IMR-90 (cell line): ENCODE data around the gene INTS6L. TPM values are rescaled to one million over a fixed set of nuclear protein-coding genes. Genes with fewer than 3 reads are reported as not detected.

ENCODE experiments used
- ATAC-seq: fragments of 200-7000 bp; cut with Tn5 transposase; 2 replicates; pipeline ENCODE4 v1.9.1; 2020; ENCODE audit warnings: low read depth, mild to moderate bottlenecking, moderate library complexity
- BruUV-seq: library from RNA; stranded (reverse); fragments of 400-500 nt; replicated peaks from 2 replicates; lab custom pipeline; 2021; lab: Mats Ljungman, UMichigan
- CTCF ChIA-PET: fragments of 300-600 bp; formaldehyde crosslinking; extraction: SDS; loops from one replicate; lab custom pipeline; 2021; ENCODE audit warnings: antibody characterized with exemption; lab: Yijun Ruan, JAX
- POLR2A ChIA-PET: fragments of 300-600 bp; sonication (Branson Sonifier 250); formaldehyde crosslinking; loops from one replicate; lab custom pipeline; 2022; ENCODE audit warnings: antibody characterized with exemption; ENCODE audit not compliant: unreplicated experiment; lab: Charles Lee
- DNase-seq: peaks from one replicate; pipeline ENCODE4 v3.0.0; 2013
- H2AFZ ChIP-seq: replicated peaks from 2 replicates; pipeline ENCODE3; 2013; ENCODE audit warnings: low read length, mild to moderate bottlenecking; ENCODE audit not compliant: poor library complexity
- H2AK5ac ChIP-seq: 2 replicates; pipeline ENCODE4 v1.6.1; 2013; ENCODE audit warnings: low read depth, low read length, inconsistent platforms
- H2AK9ac ChIP-seq: replicated peaks from 2 replicates; pipeline ENCODE3; 2013; ENCODE audit warnings: mild to moderate bottlenecking, low read depth, low read length, moderate library complexity; ENCODE audit not compliant: poor library complexity
- H2BK120ac ChIP-seq: 2 replicates; pipeline ENCODE4 v1.6.1; 2013; ENCODE audit warnings: low read depth, low read length, inconsistent platforms
- H2BK15ac ChIP-seq: 3 replicates; pipeline ENCODE4 v1.6.1; 2013; ENCODE audit warnings: low read depth, low read length, inconsistent platforms
- H2BK20ac ChIP-seq: 2 replicates; pipeline ENCODE4 v1.6.1; 2013; ENCODE audit warnings: low read depth, mild to moderate bottlenecking, inconsistent platforms, low read length, moderate library complexity
- H2BK5ac ChIP-seq: 2 replicates; pipeline ENCODE4 v1.6.1; 2013; ENCODE audit warnings: mild to moderate bottlenecking, low read depth, low read length, inconsistent platforms; ENCODE audit not compliant: poor library complexity, severe bottlenecking
- H3K14ac ChIP-seq: replicated peaks from 2 replicates; pipeline ENCODE4 v1.6.1; 2013; ENCODE audit warnings: low read depth, low read length, inconsistent platforms
- H3K18ac ChIP-seq: 2 replicates; pipeline ENCODE4 v1.6.1; 2013; ENCODE audit warnings: low read depth, low read length, control low read depth
- H3K23ac ChIP-seq: 2 replicates; pipeline ENCODE4 v1.6.1; 2013; ENCODE audit warnings: low read depth, low read length, inconsistent platforms
- H3K27ac ChIP-seq: 2 replicates; pipeline ENCODE4 v1.5.1; 2013; ENCODE audit warnings: mild to moderate bottlenecking, control low read depth, low read length; ENCODE audit not compliant: insufficient read depth
- H3K27me3 ChIP-seq: 2 replicates; pipeline ENCODE4 v1.6.1; 2013; ENCODE audit warnings: low read length; ENCODE audit not compliant: control insufficient read depth, insufficient read depth
- H3K36me3 ChIP-seq: 2 replicates; pipeline ENCODE4 v1.6.1; 2013; ENCODE audit warnings: low read length, mixed read lengths; ENCODE audit not compliant: control insufficient read depth, insufficient read depth
- H3K4ac ChIP-seq: 2 replicates; pipeline ENCODE4 v1.6.1; 2013; ENCODE audit warnings: low read depth, low read length, inconsistent platforms
- H3K4me1 ChIP-seq: 2 replicates; pipeline ENCODE4 v1.6.1; 2013; ENCODE audit warnings: low read length, mixed read lengths; ENCODE audit not compliant: control insufficient read depth, insufficient read depth
- H3K4me2 ChIP-seq: 2 replicates; pipeline ENCODE4 v1.6.1; 2013; ENCODE audit warnings: low read depth, mild to moderate bottlenecking, control low read depth, low read length, moderate library complexity
- H3K4me3 ChIP-seq: 2 replicates; pipeline ENCODE4 v1.5.1; 2013; ENCODE audit warnings: low read depth, mild to moderate bottlenecking, control low read depth, low read length, moderate library complexity; ENCODE audit not compliant: insufficient read depth
- H3K56ac ChIP-seq: 2 replicates; pipeline ENCODE4 v1.6.1; 2013; ENCODE audit warnings: low read length, inconsistent platforms; ENCODE audit not compliant: insufficient read depth; ENCODE audit errors: extremely low read depth
- H3K79me1 ChIP-seq, 2 experiments: 2 replicates each; pipeline ENCODE4 v1.6.1; 2013; ENCODE audit warnings: low read length in 2 of 2, inconsistent platforms in 1 of 2, low read depth in 1 of 2
- H3K9ac ChIP-seq: 2 replicates; pipeline ENCODE4 v1.6.1; 2013; ENCODE audit warnings: low read depth, low read length, control low read depth
- H3K9me1 ChIP-seq: 2 replicates; pipeline ENCODE4 v1.6.1; 2013; ENCODE audit warnings: low read length, inconsistent platforms; ENCODE audit not compliant: insufficient read depth
- H3K9me3 ChIP-seq: 2 replicates; pipeline ENCODE4 v1.6.1; 2013; ENCODE audit warnings: low read length; ENCODE audit not compliant: control insufficient read depth, insufficient read depth
- H4K20me1 ChIP-seq: 2 replicates; pipeline ENCODE4 v1.6.1; 2013; ENCODE audit warnings: low read length, inconsistent platforms; ENCODE audit not compliant: insufficient read depth
- H4K5ac ChIP-seq: 2 replicates; pipeline ENCODE4 v1.6.1; 2013; ENCODE audit warnings: mild to moderate bottlenecking, low read depth, low read length, control low read depth
- H4K8ac ChIP-seq, 2 experiments: 2 replicates each; pipeline ENCODE4 v1.6.1; 2013; ENCODE audit warnings: low read depth in 2 of 2, low read length in 2 of 2, control low read depth in 1 of 2, inconsistent platforms in 1 of 2
- H4K91ac ChIP-seq: 2 replicates; pipeline ENCODE4 v1.6.1; 2013; ENCODE audit warnings: low read depth, low read length, inconsistent platforms; ENCODE audit not compliant: insufficient read depth
- ELK1 ChIP-seq: fragments of 150-350 bp; IDR thresholded peaks from 2 replicates; pipeline ENCODE4 v1.6.1; 2016; ENCODE audit warnings: low read depth, mild to moderate bottlenecking, low read length, moderate library complexity, borderline replicate concordance
- MAZ ChIP-seq: IDR thresholded peaks from 2 replicates; pipeline ENCODE4 v1.6.1; 2012; ENCODE audit warnings: low read depth, mild to moderate bottlenecking, low read length, improper control_type of control experiment, moderate library complexity, borderline replicate concordance
- MXI1 ChIP-seq: IDR thresholded peaks from 2 replicates; pipeline ENCODE4 v1.6.1; 2012; ENCODE audit warnings: low read depth, mild to moderate bottlenecking, low read length, moderate library complexity, borderline replicate concordance
- POLR2A ChIP-seq: IDR thresholded peaks from 2 replicates; pipeline ENCODE4 v1.6.1; 2012; ENCODE audit warnings: mild to moderate bottlenecking, low read depth, low read length
- WGBS, 2 experiments: methylation state at CpG; one replicate each; pipeline versions ENCODE4 v1.1.5 to v1.1.7; 2013; ENCODE audit warnings: missing lambda C conversion rate in 2 of 2; ENCODE audit not compliant: insufficient read length in 1 of 2; ENCODE audit errors: extremely low coverage in 2 of 2; 5-methylcytosine and 5-hydroxymethylcytosine counted together
- dilution Hi-C: fragments of 300-500 bp; cut with HindIII; formaldehyde crosslinking; loops from one replicate; pipeline ENCODE4 v1.14.3; 2018; ENCODE audit warnings: low sequenced_read_pairs; ENCODE audit not compliant: unreplicated experiment
- in situ Hi-C: fragments of 300-500 bp; cut with MboI; formaldehyde crosslinking; loops from 3 replicates; pipeline ENCODE4 v1.14.3; 2019; ENCODE audit warnings: low sequenced_read_pairs, inconsistent platforms, mixed read lengths
- intact Hi-C: fragments of 100-400 bp; cut with micrococcal nuclease; formaldehyde crosslinking; loops from 2 replicates; pipeline ENCODE4 v1.10.0; 2022
- polyA plus RNA-seq, 3 experiments: library from polyadenylated mRNA; depleted of rRNA; stranded (reverse); fragments of >200 nt; gene quantifications; 2 replicates each; pipeline ENCODE4 v1.2.3, GENCODE V29; 2012; ENCODE audit warnings: low replicate concordance in 1 of 3
- total RNA-seq: library from RNA; depleted of rRNA; stranded (reverse); fragments of >200 nt; gene quantifications from 2 replicates; pipeline ENCODE4 v1.2.3, GENCODE V29; 2012

Gene INTS6L
- total and polyA plus RNA-seq, 2 of the 4 experiments (the other 2 are of a cell fraction) = 2.7 to 5.1 TPM

GRCh38 chrX:135521405-135522131 is 1.1 kb downstream of the INTS6L start:
- Histone ChIP-seq H4K8ac (peak overlapping the region; percentile 52 to 70; a peak in 3 of 4 replicates), H3K4me3 (peak overlapping the region; percentile 88), H2BK5ac (peak overlapping the region; percentile 77), H2BK15ac (no peak overlapping the region), H3K4me2 (peak overlapping the region; percentile 77), H3K18ac (peak overlapping the region; percentile 64; the same call in 1 of the 2 replicates), H3K27me3 (no peaks in the 10 kb centered on the region), H3K27ac (peak overlapping the region; percentile 83), H3K4me1 (no peaks in the 10 kb centered on the region), H2BK120ac (peak overlapping the region; percentile 8; the same call in 1 of the 2 replicates), H3K79me1 (no peaks in the 10 kb centered on the region), H2AK9ac (peak overlapping the region; percentile 62), H3K9me3 (no peaks in the 10 kb centered on the region), H2AK5ac (no peak overlapping the region), H3K56ac (peak overlapping the region; percentile 73; the same call in 1 of the 2 replicates), H3K14ac (peak overlapping the region; percentile 86), H2BK20ac (no peak overlapping the region), H4K20me1 (no peaks in the 10 kb centered on the region), H3K36me3 (no peaks in the 10 kb centered on the region), H3K9ac (peak overlapping the region; percentile 74), H3K23ac (peak overlapping the region; percentile 31; the same call in 1 of the 2 replicates), H4K91ac (peak overlapping the region; percentile 43), H2AFZ (peak overlapping the region; percentile 87), H3K9me1 (no peaks in the 10 kb centered on the region), H4K5ac (no peak overlapping the region; the same call in none of the 2 replicates), H3K4ac (peak overlapping the region; percentile 68)
- dilution Hi-C loops = no loop called here
- DNase-seq (peak; percentile 85), ATAC-seq (peak; percentile 91)
- BruUV-seq = no TSS peak
- in situ Hi-C loops = no loop called here
- POLR2A ChIA-PET = no interaction called here
- 43% methylated on average over 21 of the region's 73 CpGs; no CpG with 5 or more reads in 1 of the 2 experiments for WGBS, 2 experiments
- intact Hi-C loops = loop anchor here (5.0 kb wide), 1 partner anchor 34 kb away; no protein-coding TSS in a partner anchor
- CTCF ChIA-PET = no interaction called here
- TF ChIP-seq ELK1 = no peak
- peak; percentile 87; the same call in 1 of the 2 replicates for TF ChIP-seq MAZ
- 0 out of 2 replicates have a peak, but pooled peaks have one; percentile 22 for TF ChIP-seq MXI1
- peak; percentile 60; the same call in 1 of the 2 replicates for TF ChIP-seq POLR2A
